NCI-H2081 (cell line): ENCODE measurements around the gene FYN.
"Not testable (repeated sequence)": the region's sequence is repeated elsewhere in the genome, so short reads cannot be mapped to it uniquely, and the experiment has no call there.

Experiments
- DNase-seq, 2 experiments: peaks; one replicate each; lab custom pipeline; 2025; lab: John Stamatoyannopoulos, UW

Gene FYN

DNA sequence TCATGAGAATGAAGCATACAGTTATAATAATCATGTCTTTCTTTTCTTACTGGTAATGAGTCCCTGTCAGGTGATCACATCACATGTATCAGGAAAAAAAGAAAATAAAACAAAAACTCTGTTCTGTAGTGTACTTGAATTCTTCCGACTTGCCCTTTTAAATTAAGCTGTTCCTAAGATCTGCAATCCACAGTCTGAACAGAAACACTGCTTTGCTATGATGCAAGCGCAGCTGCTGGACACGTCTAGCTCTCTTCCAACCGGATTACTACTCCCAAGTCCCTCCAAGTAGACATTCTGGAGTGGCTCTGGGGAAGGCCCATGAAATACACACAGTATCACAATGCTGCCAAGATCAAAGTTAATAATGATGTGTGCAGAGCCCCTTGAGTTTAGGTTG lies 83.7 kb downstream of the FYN start:
- no peak for DNase-seq

DNA sequence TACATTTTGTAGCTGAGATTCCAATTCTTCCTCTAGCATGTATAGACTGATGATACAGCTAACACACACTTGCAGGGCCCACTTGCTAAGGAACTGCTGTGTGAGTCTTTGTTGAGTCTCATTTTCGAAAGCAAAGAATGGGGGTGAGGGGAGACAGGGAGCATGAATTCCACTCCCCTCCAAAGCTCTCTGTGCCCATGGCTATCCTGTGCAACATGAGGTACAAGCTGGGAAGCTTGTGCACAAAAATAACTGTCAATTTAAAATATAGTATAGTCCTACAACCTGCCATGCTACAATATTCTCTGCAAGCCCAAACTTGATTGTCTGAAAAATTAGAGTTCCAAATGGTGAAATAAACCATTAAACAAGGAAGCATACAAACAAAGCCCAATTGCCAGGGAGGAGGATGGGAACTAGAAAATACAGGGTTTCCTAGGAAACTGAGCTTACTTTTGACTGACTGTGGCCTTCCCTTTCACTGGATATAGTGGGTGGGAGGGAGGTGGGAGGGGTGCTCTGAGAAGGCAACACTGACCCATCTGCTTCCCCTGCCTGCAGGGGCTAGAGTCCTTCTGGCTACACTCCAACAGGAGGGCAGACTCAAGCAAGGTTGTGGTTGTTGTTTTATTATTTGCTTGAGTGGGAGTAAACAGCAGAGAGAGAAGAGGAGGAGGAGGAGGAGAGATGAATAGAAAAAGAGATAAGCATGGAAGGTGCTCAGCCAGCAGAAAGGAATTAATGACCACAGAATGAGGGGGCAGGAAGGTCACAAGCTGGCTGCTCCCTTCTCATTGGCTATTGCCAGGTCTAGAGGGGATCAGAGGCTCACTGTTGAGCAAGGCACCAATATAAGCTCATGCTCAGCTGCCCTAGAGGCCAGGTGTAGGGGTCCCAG lies 84.6 kb downstream of the FYN start:
- no peak for DNase-seq

- not testable (repeated sequence) for DNase-seq
Measured at GRCh38 chr6:111786151-111786550, 87.1 kb downstream of the FYN start.

- DNase-seq = peak; percentile 40 to 72
Measured at GRCh38 chr6:111784433-111784832, 88.8 kb downstream of the FYN start.

DNA sequence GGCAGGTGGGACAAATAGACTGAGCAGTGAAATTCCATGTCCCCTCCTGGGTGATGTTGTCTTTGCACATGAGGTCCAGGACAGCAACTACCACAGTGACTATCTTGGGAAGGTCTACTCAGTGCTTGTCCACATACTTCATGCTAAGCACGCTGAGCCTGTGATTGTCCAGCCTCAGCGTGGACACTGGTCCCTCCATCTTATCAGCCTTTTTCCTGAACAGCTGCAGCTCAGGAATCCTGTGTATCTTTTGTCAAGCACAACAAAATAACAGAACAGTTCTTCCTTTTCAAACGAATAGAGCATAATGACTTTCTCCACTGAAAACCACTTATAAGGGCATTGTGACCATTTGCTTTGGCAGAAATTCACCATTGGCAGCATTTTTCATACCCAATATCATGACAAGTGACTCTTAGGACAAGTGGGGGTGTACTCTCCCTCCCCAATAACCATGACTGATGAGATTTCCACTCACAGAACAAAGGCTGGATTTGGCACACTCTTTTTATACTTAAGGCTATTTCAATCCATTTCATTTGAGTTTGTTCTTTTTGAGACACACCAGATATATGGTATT lies 90.3 kb downstream of the FYN start:
- DNase-seq = no peak

DNA sequence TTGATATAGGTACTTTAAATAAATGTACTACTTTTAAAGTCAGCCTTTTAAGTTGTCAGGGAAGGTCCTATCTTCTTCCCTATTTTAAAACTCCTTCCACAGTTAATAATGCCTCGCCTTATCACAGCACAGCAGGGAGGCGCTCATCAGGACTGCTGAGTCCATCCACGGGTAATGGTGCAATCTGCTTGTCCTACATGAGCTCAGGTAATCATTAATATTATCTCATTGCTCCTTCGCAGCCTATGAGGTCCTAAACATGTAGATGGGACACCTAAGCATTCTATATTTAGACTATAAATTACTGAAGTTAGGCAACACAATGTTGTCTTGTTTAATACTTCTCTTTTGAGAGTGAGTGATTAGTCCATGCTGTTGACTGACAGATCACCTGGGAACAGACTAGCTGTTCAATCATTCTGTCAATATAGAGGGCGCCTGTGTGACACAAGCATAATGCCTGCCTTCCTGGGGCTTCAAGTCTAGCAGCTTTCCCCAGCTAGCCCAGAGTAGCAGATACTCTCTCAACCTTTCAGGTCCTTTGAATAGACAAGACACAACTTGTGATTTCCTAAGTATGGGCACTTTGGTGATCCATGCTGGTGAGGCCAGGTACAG lies 91.0 kb downstream of the FYN start:
- DNase-seq = no peak

DNA sequence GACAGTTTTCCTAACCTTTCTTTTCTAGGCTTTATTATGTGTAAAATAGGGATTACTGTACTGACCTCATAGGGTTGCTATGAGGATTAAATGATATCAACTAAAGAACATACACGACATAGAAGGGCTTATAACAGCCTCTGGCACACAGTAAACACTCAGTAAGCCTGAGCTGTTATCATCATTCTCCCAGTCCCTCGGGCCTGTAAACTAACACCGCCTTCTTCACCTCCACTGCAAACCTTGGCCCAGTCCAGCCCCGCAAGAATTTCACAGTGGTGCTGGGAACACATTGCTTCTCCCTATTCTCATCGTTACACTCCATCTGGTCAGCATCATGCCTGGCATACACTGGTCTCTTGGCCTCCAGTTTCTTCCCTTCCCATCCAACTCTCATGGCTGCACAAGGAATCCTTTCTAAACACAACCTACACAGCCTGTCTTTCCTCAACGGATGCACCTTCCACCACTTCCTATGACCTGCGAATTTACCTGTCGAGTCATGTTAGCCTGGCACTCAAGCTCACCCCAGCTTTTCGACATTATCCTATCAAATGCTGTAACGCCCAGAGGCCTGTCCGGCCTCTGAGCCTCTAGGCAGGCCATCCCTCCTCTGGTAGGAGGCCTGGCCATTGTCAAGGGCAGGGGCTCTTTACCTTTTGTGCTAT lies 92.1 kb downstream of the FYN start:
- no peak for DNase-seq

DNA sequence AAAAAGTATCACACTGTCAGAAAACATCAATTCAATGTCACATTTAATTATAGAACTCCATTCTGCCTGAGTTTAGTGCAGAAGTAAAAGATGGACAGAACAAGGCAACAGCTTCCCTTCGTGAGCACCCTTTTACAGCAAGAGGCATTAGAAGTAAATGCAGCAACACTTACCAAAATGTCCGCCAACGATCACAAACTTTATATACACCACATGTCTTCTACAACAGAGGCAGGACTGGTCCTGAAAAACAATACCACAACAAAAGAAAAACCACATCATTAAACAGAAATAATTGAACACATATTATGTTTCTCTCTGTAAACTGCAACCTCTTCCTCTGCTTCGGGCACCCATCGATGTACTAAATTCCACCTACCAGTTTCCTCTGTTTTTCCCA lies 92.9 kb downstream of the FYN start:
- DNase-seq = no peak

- DNase-seq = no peak
Measured at GRCh38 chr6:111779660-111780059, 93.6 kb downstream of the FYN start.

- DNase-seq = no peak
Measured at GRCh38 chr6:111779031-111779430, 94.2 kb downstream of the FYN start.

DNA sequence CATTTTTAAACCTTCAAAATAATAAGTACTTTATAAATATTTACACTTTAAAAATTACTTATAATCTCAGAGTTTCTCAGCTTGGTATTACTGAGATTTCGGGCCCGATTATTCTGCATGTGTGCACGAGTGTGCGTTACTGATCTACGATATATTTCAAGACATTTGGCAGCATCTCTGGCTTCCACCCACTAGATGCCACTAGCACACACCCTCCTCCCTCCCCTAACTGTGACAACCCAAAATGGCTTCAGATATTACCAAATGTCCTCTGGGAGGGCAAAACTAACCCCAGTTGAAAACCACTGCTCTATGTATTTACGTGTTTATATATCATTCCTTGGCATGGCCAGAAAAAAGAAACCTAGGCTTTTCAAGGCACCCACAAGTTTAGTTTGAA lies 95.9 kb downstream of the FYN start:
- no peak for DNase-seq

GRCh38 chr6:111776236-111777221 lies 96.7 kb downstream of the FYN start:
- no peak for DNase-seq

- DNase-seq = no peak
Measured at GRCh38 chr6:111775145-111775922, 97.9 kb downstream of the FYN start.

DNA sequence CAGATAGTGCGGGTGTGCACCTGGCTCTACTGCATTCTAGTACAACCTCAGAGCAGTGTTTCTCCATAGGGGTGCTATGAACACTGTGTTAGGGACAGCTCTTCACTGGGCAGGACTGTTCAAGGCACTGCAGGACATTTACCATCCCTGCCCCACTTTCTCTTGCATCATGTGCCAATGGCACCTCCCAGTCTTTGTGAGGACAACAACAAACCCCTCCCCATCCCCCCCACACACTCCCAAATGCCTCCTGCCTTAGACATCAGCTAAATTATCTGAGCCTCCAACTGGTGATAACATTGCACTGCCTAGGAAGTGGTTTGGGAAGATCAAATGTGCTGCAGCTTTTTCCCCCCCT lies 98.9 kb downstream of the FYN start:
- no peak for DNase-seq

GRCh38 chr6:111773501-111774345 lies 99.5 kb downstream of the FYN start:
- DNase-seq = no peak

DNA sequence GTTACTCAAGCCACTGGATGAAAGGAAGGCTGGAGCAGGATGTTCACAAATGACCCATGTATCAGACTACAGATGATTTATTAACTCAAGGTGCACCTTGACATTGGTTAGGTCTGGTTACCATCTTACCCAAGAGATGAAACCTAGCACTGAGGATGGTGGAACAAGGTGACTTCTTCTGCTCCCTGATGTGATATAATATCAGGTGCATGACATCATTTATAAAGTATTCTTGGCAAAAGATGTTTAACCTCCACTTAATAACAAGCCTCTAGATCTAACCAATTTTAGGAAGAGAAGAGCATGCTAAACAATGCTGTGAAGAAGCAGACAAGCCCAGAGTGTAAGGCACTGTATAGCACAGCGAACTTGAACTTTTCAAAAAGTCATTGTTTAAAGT lies 100.9 kb downstream of the FYN start:
- DNase-seq = no peak

DNA sequence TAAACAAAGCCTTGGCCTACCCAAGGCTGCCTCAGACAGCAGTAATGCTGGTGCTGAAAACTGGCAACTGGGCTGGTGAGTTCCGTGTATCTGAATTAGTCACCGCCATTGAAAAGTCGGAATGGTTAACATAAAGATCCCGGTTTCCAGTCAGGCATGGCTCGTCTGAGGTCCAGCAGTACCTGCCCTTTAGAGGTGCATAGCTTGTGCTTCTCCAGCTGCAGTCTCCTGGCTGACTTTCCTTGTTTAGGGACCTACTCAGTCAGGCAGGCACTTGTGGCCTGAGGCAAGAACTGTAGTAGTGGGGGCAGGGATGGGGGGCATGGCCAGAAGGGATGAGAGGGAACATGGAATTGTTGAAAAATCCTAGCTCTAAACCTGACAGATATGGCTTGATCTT lies 101.6 kb downstream of the FYN start:
- DNase-seq = no peak

GRCh38 chr6:111771094-111771432 lies 102.2 kb downstream of the FYN start:
- DNase-seq = no peak

DNA sequence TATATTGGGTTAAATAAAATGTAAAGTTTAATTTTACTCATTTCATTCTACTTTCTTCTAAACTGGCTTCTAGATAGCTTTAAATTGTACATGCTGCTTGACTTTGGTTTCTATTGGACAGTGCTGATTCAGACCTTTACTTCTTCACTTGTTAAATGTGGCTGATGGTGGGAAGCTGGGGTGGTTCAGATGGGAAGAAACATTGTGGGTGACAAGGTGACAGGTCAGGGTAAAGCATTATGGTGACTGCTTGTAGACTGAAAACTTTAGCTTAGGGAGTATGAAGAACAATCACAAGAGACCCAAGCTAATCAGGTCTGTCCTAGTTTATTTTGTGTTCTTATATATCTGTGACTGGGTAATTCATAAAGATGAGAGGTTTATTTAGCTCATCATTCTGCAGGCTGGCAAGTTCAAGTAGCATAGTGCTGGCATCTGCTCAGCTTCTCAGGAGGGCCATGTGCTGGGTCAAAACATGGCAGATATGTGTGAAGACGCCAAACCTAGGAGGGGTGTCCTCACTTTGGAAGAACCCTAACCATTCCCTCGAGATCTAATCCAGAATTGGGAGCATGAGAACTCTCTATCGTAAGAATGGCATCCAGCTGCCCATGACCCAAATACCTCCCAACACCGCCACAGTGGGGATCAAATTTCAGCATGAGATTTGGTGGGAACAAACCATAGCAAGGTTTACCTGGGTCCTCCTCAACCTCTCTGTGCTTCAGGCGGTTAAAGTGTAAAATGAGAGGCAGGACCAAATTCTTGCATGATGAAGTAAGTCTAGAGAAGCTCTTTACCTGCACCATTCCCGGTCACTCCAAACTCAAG lies 102.8 kb downstream of the FYN start:
- no peak for DNase-seq
